OCI-LY7 (cell line): ENCODE results near the gene NOP56.

Source experiments
- EZH2phosphoT487 ChIP-seq: fragments of 200-600 bp; sonication (generic); IDR thresholded peaks from 2 replicates; pipeline ENCODE4 v1.6.1; 2018; ENCODE audit warnings: low read depth, borderline replicate concordance, mild to moderate bottlenecking, mixed run types, antibody characterized with exemption, low read length, moderate library complexity, mixed read lengths
- TF ChIP-seq, protein P1 (sequence below): fragments of 200-600 bp; sonication (generic); conservative IDR thresholded peaks from 2 replicates; pipeline ENCODE4 v1.5.1; 2014; ENCODE audit warnings: mild to moderate bottlenecking, antibody characterized with exemption, low read length, moderate library complexity, mixed read lengths

DNA sequence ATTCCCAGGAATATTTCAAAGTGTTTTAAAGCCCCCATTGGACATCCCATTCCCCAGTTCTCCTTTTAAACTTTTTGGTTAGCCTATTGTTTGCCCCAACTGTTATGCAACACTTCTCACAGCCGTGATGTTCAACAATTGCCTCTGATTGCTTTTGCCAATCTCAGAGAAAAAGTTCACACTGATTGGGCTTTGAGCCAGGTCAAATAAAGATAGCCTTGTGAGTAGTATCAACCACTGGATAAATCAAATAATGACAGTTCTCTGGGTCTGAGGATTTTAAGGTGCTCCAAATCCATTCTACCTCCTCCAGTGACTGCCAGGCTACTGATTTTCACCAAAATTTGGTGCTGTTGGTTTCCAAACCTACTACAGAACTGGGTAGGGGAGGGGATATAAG is 19.1 kb upstream of the NOP56 start:
- TF ChIP-seq, protein P1, sequence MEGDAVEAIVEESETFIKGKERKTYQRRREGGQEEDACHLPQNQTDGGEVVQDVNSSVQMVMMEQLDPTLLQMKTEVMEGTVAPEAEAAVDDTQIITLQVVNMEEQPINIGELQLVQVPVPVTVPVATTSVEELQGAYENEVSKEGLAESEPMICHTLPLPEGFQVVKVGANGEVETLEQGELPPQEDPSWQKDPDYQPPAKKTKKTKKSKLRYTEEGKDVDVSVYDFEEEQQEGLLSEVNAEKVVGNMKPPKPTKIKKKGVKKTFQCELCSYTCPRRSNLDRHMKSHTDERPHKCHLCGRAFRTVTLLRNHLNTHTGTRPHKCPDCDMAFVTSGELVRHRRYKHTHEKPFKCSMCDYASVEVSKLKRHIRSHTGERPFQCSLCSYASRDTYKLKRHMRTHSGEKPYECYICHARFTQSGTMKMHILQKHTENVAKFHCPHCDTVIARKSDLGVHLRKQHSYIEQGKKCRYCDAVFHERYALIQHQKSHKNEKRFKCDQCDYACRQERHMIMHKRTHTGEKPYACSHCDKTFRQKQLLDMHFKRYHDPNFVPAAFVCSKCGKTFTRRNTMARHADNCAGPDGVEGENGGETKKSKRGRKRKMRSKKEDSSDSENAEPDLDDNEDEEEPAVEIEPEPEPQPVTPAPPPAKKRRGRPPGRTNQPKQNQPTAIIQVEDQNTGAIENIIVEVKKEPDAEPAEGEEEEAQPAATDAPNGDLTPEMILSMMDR, result no peak
- no peak for TF ChIP-seq EZH2phosphoT487
